AG04449 (cell line): ENCODE results near the gene GPC5.

ENCODE experiments used
- CTCF ChIA-PET: fragments of 350-600 bp; formaldehyde crosslinking; extraction: SDS; loops from one replicate; lab custom pipeline; 2021; ENCODE audit warnings: antibody characterized with exemption; lab: Yijun Ruan, JAX
- POLR2A ChIA-PET: fragments of 400-600, 350-600 bp; formaldehyde crosslinking; extraction: SDS; loops from one replicate; lab custom pipeline; 2020; ENCODE audit warnings: antibody characterized with exemption, inconsistent platforms; lab: Yijun Ruan, JAX
- DNase-seq: peaks from one replicate; pipeline ENCODE4 v3.0.0-alpha.2; 2010; ENCODE audit warnings: low read depth, low spot score
- H3K4me3 ChIP-seq: 2 replicates; pipeline ENCODE4 v1.5.1; 2011; ENCODE audit warnings: low read depth, mild to moderate bottlenecking, control low read depth, low read length
- TF ChIP-seq, protein P1 (sequence below): IDR thresholded peaks from one replicate; pipeline ENCODE4 v1.5.1; 2011; ENCODE audit warnings: mild to moderate bottlenecking, moderate library complexity, low read length, control low read depth, inconsistent platforms; ENCODE audit not compliant: insufficient read depth; ENCODE audit errors: missing control alignments

GPC5 gene

DNA sequence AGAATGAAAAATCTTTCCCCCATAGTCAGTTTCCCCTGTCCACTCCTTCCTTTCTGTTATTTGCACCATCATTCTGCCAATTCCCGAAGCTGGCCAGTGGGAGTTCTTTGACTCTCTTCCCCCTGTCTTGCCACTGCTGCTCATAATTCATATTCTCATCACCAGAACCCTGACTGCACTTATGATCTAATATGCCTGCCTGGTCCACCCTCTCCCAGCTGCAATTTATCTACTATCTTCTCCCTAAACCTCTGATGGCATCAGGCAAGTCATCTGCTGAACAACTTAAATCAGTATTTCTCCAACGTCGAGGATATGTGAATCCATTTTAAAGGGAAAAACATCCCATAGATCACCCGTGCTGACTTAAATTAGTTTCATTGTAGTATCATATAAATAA, 1370.2 kb downstream of the GPC5 start:
- no peak overlapping the region for H3K4me3 ChIP-seq
- CTCF ChIA-PET: no interaction called here
- TF ChIP-seq, protein P1, sequence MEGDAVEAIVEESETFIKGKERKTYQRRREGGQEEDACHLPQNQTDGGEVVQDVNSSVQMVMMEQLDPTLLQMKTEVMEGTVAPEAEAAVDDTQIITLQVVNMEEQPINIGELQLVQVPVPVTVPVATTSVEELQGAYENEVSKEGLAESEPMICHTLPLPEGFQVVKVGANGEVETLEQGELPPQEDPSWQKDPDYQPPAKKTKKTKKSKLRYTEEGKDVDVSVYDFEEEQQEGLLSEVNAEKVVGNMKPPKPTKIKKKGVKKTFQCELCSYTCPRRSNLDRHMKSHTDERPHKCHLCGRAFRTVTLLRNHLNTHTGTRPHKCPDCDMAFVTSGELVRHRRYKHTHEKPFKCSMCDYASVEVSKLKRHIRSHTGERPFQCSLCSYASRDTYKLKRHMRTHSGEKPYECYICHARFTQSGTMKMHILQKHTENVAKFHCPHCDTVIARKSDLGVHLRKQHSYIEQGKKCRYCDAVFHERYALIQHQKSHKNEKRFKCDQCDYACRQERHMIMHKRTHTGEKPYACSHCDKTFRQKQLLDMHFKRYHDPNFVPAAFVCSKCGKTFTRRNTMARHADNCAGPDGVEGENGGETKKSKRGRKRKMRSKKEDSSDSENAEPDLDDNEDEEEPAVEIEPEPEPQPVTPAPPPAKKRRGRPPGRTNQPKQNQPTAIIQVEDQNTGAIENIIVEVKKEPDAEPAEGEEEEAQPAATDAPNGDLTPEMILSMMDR: no peak
- DNase-seq: no peak
- POLR2A ChIA-PET: no interaction called here

DNA sequence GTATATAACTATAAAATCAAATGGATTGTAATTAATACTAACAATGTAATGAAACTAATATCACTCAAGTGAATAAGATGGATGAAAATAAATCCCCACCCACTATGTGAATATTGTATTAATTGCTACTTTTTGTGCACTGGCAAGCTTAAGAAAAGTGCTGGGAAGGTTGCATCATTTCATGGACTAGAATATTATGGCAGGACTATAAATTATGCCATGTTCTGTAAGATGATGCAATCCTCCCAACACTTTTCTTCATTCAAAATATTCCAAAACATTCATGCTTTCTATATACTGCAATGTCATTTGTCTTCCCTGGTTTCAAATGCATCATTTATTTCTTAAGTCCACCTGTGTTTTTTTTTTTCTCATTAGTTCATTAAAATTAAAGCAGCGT, 1370.6 kb downstream of the GPC5 start:
- ChIA-PET POLR2A (no interaction called here), CTCF (no interaction called here)

DNA sequence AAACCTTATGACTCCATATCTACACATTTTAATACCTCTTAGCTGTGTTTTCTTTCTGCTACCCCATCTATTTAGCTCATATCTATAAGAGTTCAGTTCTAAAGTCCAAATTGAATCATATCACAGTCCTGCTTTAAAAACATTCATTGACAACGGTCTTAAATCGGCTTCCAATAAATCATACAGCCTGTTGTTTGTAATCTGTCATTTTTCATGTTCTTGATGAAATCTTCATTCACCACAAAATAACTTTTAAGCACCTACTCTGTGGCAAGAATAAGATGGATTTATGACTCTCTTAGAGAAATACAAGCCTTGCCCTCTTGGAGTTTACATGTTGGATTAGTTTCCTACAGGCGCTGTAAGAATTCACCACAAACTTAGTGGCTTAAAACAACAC, 1377.2 kb downstream of the GPC5 start:
- TF ChIP-seq, protein P1: no peak
- ChIA-PET CTCF (no interaction called here), POLR2A (no interaction called here)
- no peak for DNase-seq
- no peak overlapping the region for H3K4me3 ChIP-seq

More for the DNA sequence above, 1370.6 kb downstream of the GPC5 start:
- TF ChIP-seq, protein P1: no peak
- DNase-seq: no peak
- no peak overlapping the region for H3K4me3 ChIP-seq

DNA sequence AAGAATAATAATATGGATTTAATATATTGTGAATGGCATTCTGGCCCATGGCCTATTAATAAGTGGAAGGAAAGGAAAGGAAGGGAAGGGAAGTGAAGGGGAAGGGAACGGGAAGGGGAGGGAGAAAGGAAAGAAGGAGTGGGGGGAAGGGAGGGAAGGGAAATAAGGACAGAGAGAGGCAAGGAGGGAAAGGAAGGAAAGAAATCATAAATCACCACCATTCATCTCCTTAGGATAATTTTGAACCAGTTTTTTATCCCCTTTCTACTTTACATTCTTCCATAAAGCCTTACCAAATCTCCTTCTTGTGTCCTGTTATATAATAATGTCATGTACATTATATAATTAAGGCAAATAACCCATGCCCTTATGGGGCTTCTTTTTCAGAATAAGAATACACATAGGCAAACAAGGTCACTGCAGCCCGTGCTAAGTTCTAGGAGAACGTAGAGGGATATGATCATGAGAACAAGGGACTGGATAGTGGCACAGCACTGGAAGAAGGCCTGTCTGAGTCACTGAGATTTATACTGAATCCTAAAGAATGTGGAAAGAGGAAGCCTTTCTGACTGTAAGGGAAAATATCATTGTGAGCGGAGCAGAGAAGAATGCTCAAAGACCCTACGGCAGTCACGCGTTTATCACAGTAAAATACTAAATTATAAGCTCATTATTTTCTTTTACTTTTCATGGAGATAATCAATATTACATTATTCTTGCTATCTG, 1383.7 kb downstream of the GPC5 start:
- no peak overlapping the region for H3K4me3 ChIP-seq
- ChIA-PET CTCF (no interaction called here), POLR2A (no interaction called here)
- DNase-seq: no peak
- TF ChIP-seq, protein P1: no peak

DNA sequence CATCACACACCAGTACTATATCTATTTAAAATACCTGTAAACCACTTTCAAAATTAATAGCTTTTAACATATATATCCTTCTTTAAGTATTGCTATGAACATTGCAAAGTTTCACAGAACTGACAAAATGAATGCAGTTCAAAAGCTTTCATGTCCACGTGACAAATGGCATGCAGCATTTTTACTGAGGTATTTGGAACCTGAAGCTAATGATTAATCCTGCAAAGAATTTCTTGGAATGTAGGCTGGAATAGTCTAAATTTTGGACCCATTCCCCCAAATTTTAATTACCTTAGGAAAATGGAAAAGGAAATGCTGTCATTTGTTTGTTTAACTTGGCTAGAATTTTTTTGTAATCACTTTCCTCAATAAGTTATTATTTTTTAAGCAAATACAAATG, 1404.4 kb downstream of the GPC5 start:
- ChIA-PET CTCF (no interaction called here), POLR2A (no interaction called here)
- H3K4me3 ChIP-seq: no peak overlapping the region
- TF ChIP-seq, protein P1: no peak
- no peak for DNase-seq

DNA sequence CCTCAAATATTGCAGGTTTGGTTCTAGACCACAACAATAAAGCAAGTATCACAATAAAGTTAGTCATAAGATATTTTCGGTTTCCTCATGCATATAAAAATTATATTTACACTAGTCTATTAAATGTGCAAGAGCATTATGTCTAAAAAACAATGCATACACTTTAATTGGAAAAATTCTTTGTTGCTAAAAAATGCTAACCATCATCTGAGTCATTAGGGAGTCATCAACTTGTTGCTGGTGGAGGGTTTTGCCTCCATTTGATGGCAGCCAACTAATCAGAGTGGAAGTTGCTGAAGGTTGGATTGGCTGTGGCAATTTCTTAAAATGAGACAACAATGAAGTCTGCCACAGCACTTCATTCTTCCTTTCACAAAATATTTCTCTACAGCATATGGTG, 1405.9 kb downstream of the GPC5 start:
- TF ChIP-seq, protein P1: no peak
- CTCF ChIA-PET: no interaction called here
- POLR2A ChIA-PET: no interaction called here
- DNase-seq: no peak
- H3K4me3 ChIP-seq: no peak overlapping the region
